SW 1271 (cell line): Measurements from ENCODE around the gene LOX.

ENCODE experiments used
- DNase-seq, 2 experiments: peaks; one replicate each; lab custom pipeline; 2025; lab: John Stamatoyannopoulos, UW

Gene LOX

GRCh38 chr5:122053181-122054109 lies 24.6 kb downstream of the LOX start:
- no peak for DNase-seq

GRCh38 chr5:122051569-122051968 lies 26.5 kb downstream of the LOX start:
- no peak for DNase-seq

DNA sequence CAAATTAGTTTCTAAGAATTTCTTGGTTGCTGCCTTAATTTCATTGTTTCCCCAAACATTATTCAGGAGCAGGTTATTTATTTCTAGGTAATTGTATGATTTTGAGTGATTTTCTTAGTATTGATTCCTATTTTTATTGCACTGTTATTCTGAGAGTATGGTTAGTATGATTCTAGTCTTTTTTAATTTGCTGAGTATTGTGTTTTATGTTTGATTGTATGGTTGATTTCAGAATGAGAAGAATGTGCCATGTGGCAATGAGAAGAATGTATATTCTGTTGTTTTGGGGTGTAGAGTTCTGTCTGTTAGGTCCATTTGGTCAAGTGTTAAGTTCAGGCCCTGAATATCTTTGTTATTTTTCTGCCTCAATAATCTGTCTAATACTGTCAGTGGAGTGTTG lies 27.1 kb downstream of the LOX start:
- DNase-seq: no peak

DNA sequence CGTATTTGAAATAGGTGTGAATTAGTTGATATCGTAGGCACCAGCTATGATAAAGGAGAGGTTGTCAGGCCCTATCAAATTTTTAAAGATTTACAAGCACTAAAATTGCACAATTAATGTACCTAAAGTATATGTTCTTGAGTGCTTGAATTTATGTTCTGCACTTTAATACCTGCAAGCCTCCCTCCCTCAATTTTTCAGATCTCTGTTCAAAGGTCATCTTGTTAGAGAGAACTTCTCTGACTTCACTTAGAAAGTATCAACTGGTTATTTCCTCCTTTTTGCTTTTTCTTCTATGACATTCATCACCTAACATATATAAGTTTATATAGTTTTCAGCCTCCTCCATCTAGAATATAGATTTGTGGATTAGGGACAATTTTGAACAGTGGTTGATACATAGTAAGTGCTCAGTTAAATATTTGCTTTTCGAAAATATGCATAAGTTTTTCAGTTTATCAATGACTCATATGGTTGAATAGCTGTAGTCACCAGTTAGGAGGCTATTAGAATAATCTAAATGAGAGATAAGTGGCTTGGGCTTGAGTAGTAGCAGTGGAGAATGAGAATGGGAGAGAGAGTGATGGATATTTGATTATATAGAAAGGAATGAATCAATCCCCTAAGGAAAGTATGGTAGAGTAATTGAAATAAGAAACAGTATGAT lies 37.3 kb downstream of the LOX start:
- no peak for DNase-seq

- DNase-seq: no peak
Observed at GRCh38 chr5:122036326-122036725, 41.7 kb downstream of the LOX start.

- DNase-seq: no peak
Observed at GRCh38 chr5:122035913-122036312, 42.1 kb downstream of the LOX start.

DNA sequence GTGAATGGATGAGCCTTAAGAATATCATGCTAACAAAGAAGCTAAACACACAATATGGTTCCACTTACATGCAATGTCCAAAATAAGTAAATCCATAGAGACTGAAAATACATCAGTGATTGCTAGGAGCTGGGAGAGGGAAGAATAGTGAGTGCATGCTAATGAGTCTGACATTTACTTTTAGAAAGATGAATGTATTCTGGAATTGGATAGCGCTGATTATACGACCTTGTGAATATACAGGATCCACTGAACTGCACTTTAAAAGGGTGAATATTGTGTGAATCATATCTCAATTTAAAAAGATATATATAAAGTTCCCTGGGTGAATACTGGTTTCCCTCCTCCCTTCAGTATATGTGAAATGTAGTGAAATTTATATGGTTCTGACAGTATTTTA lies 46.2 kb downstream of the LOX start:
- DNase-seq: no peak

GRCh38 chr5:122030251-122030650 lies 47.8 kb downstream of the LOX start:
- no peak for DNase-seq

GRCh38 chr5:122029818-122030217 lies 48.2 kb downstream of the LOX start:
- no peak for DNase-seq

- DNase-seq: no peak
Observed at GRCh38 chr5:122022966-122023365, 55.1 kb downstream of the LOX start.

GRCh38 chr5:122019919-122020590 lies 58.0 kb downstream of the LOX start:
- DNase-seq: no peak

DNA sequence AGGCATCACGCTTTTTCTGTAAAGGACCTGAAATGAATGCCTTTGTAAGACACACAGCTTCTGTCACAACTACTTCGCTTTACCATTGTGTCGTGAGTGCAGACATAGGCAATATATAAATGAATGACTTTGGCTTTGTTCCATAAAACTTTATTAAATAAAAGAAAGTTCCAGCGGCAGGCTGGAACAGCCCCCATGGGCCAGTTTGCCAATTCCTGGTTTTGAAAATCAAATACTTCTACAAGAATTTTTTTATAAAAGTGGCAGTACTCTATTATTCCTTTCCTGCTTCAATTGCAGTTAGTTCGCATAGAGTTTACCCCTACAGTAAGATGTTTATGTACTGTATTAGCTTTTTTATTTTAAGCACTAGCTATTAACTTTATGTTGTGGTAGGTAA lies 62.6 kb downstream of the LOX start:
- DNase-seq: no peak

DNA sequence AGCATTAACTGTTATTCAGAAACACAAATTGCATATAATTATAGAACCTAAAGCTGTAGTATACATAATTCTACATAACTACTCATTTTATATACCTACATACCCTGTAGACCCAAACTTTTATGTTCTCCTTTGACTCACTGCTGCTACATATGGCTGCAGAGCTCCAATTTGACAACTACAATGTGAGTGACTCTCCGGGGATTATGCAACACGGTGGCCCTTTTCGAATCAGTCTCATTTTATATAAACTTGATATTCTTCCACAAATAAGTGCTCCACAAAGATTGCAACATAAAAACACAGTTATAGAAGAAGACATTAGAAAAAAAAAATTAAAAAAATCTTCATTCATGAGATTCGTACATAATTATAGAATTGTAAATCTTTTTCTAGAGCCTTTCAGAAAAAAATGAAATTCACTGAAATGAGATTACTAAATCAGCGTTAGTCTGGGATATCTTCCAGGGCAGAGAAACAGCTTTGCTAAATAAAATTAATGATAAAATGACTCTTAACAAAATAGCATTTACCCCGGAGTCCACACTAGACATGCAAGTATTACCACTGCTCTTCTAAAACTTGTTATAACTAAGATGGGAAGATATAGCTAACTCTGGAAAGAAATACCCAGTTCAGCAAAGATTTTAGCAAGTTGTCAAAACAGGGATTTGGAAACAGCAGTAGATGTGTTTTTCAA lies 63.7 kb downstream of the LOX start:
- no peak for DNase-seq
